LNCAP (cell line): ENCODE data around the gene TMEM248.

Experiments
- CTCF ChIP-seq: fragments of 450-650 bp; IDR thresholded peaks from 2 replicates; pipeline ENCODE4 v1.5.1; 2017; ENCODE audit warnings: mild to moderate bottlenecking

The TMEM248 gene

DNA sequence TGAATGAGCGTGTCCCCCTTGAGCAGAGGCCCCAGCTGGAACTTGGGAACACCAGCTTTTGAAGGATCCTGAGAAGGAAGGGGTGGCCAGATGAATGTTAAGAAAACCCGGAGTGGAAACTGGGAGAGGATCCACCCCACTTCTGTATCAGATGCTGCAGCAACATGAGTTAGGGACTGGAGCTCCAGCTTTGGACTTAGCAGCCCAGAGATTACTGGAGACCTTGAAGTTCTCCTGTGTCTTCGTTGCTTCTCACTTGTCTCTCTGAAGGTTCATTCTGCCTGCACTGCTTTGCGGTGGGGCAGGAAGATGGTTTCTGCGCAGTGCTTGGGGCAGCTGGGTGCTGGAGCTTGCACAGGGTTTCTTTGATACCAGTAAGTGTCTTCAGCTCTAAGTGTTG, 9.3 kb downstream of the TMEM248 start:
- no peak for TF ChIP-seq CTCF

GRCh38 chr7:66933469-66933868, 12.4 kb downstream of the TMEM248 start:
- no peak for TF ChIP-seq CTCF

- no peak for TF ChIP-seq CTCF
Measured at GRCh38 chr7:66937940-66938339, 16.9 kb downstream of the TMEM248 start.

DNA sequence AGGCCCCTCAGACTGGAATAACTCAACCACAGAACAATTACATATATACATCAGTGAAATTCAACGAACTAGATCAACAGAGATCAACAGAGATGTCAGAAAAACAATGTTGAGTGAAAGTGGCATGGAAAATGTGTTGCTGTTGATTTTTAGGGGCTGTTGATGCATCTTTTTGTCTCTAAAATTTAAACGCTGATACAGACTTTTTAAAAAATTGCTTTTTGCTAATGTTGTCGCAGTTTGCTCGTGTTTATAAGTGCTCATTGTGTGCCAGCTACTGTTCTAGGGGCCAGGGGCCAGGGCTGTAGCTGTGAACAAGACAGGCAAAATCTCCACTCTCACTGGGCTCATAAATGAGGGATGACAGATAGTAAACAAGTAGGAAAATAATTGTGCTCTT, 18.3 kb downstream of the TMEM248 start:
- no peak for TF ChIP-seq CTCF

DNA sequence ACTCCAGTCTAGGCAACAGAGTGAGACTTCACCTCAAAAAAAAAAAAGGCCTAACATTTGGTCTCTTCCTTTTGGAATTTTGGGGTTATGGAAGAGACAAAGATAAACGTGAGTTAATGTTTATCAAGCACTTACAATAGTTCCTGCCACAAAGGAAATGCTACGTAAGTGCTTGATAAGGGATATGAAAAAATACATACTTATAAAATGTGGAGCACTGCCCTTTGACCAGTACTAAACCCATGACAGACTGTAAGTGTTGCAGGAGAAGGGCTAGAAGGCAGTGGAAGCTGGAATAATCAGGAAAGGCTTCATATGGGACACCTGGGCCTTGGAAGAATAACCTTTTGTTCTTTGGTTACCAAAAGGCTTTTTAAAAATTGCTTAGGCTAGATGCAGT, 25.5 kb downstream of the TMEM248 start:
- no peak for TF ChIP-seq CTCF

- TF ChIP-seq CTCF = peak; percentile 11; the same call in 1 of the 2 replicates
Measured at GRCh38 chr7:66948480-66949109, 27.6 kb downstream of the TMEM248 start.

GRCh38 chr7:66950311-66950710, 29.3 kb downstream of the TMEM248 start:
- TF ChIP-seq CTCF = no peak

- TF ChIP-seq CTCF = no peak
Measured at GRCh38 chr7:66950763-66951162, 29.7 kb downstream of the TMEM248 start.
